ENCODE data around the gene POLR3B. TPM values are rescaled to one million over a fixed set of nuclear protein-coding genes. Genes with fewer than 3 reads are reported as not detected.

POLR3B gene
- polyA plus RNA-seq, 3 donors, result 1.7 to 2.6 (median 2.0) TPM

GRCh38 chr12:106364261-106364660 lies 6.7 kb downstream of the POLR3B start:
- Mint-ChIP-seq H3K4me1 (no peaks in the 10 kb centered on the region), H3K27ac (no peak overlapping the region), H3K9me3 (peaks cover 0 to 3% (median 0%) of the 10 kb centered on the region in 7 donors), H3K27me3 (ENCODE audit: low read depth in 3 of 3) (no peaks in the 10 kb centered on the region), H3K36me3 (peaks cover 31 to 45% of the 10 kb centered on the region in 2 donors), H3K4me3 (no peak overlapping the region)
- no peak overlapping the region for H2AFZ ChIP-seq (ENCODE audit: insufficient read depth, low read depth, low read length, poor library complexity, severe bottlenecking)
- intact Hi-C loops (cut with micrococcal nuclease), result no loop called here
- H3K36me3 ChIP-seq (replicated peaks in 1 of 2; ENCODE audit: control insufficient read depth in 1 of 2, insufficient read depth in 2 of 2, low read length in 2 of 2), result peaks cover 26 to 48% of the 10 kb centered on the region in 2 donors
- no peak for DNase-seq
- H3K4me2 ChIP-seq (replicated peaks; ENCODE audit: extremely low read depth, low read length, poor library complexity, severe bottlenecking), result no peak overlapping the region
- 100% methylated on average over 2 of the region's 4 CpGs for WGBS (ENCODE audit: insufficient coverage)
- peaks cover 32% of the 10 kb centered on the region for H3K79me2 ChIP-seq (ENCODE audit: insufficient read depth, low read length)
- H3K4me3 ChIP-seq (replicated peaks in 1 of 3; ENCODE audit: low read depth in 2 of 3, low read length in 3 of 3), result no peak overlapping the region
- peaks cover 0 to under 1% of the 10 kb centered on the region in 2 donors for H3K4me1 ChIP-seq (ENCODE audit: control insufficient read depth in 1 of 2, insufficient read depth in 2 of 2, low read length in 2 of 2)
- H4K20me1 ChIP-seq (ENCODE audit: insufficient read depth, low read length), result no peaks in the 10 kb centered on the region
- no peak overlapping the region for H3K9ac ChIP-seq (ENCODE audit: insufficient read depth, low read length, poor library complexity, severe bottlenecking)
- H3K9me3 ChIP-seq (replicated peaks in 1 of 2; ENCODE audit: control insufficient read depth in 1 of 2, insufficient read depth in 1 of 2, low read length in 2 of 2), result no peaks in the 10 kb centered on the region
- TF ChIP-seq CTCF (IDR thresholded peaks at IDR 0.05), result no peak
- H3K27ac ChIP-seq (ENCODE audit: low read depth in 1 of 2, low read length in 2 of 2), result no peak overlapping the region
- no peaks in the 10 kb centered on the region for H3K27me3 ChIP-seq (ENCODE audit: control insufficient read depth in 2 of 2, insufficient read depth in 2 of 2, low read length in 2 of 2)

- DNase-seq, result no peak
- Histone ChIP-seq H3K9ac (ENCODE audit: insufficient read depth, low read length, poor library complexity, severe bottlenecking) (no peak overlapping the region), H2AFZ (ENCODE audit: insufficient read depth, low read depth, low read length, poor library complexity, severe bottlenecking) (no peak overlapping the region), H4K20me1 (ENCODE audit: insufficient read depth, low read length) (no peaks in the 10 kb centered on the region), H3K4me1 (ENCODE audit: control insufficient read depth in 1 of 2, insufficient read depth in 2 of 2, low read length in 2 of 2) (no peaks in the 10 kb centered on the region), H3K27ac (ENCODE audit: low read depth in 1 of 2, low read length in 2 of 2) (no peak overlapping the region), H3K4me2 (replicated peaks; ENCODE audit: extremely low read depth, low read length, poor library complexity, severe bottlenecking) (no peak overlapping the region), H3K27me3 (ENCODE audit: control insufficient read depth in 2 of 2, insufficient read depth in 2 of 2, low read length in 2 of 2) (no peaks in the 10 kb centered on the region), H3K36me3 (replicated peaks in 1 of 2; ENCODE audit: control insufficient read depth in 1 of 2, insufficient read depth in 2 of 2, low read length in 2 of 2) (peaks cover 44 to 75% of the 10 kb centered on the region in 2 donors), H3K9me3 (replicated peaks in 1 of 2; ENCODE audit: control insufficient read depth in 1 of 2, insufficient read depth in 1 of 2, low read length in 2 of 2) (no peaks in the 10 kb centered on the region), H3K79me2 (ENCODE audit: insufficient read depth, low read length) (no peaks in the 10 kb centered on the region), H3K4me3 (replicated peaks in 1 of 3; ENCODE audit: low read depth in 2 of 3, low read length in 3 of 3) (no peak overlapping the region)
- H3K4me1 Mint-ChIP-seq, result no peaks in the 10 kb centered on the region
- WGBS (ENCODE audit: insufficient coverage), result 86% methylated on average over 2 of the region's 6 CpGs
- peaks cover 0 to 3% (median 1%) of the 10 kb centered on the region in 7 donors for H3K9me3 Mint-ChIP-seq
- no peaks in the 10 kb centered on the region for H3K27me3 Mint-ChIP-seq (ENCODE audit: low read depth in 3 of 3)
- TF ChIP-seq CTCF (IDR thresholded peaks at IDR 0.05), result no peak
- H3K27ac Mint-ChIP-seq, result no peak overlapping the region
- intact Hi-C loops (cut with micrococcal nuclease), result no loop called here
- peaks cover 61 to 82% of the 10 kb centered on the region in 2 donors for H3K36me3 Mint-ChIP-seq
- no peak overlapping the region for H3K4me3 Mint-ChIP-seq
Measured at GRCh38 chr12:106369624-106370346, 12.2 kb downstream of the POLR3B start.

All from CD14-positive monocyte (primary cell).